ENCODE results near the gene CDH20.
"Not testable (repeated sequence)": the region's sequence is repeated elsewhere in the genome, so short reads cannot be mapped to it uniquely, and the experiment has no call there.

The CDH20 gene

GRCh38 chr18:61368001-61368400 lies 34.8 kb downstream of the CDH20 start:
- H3K36me3 ChIP-seq (ENCODE audit: control insufficient read depth in 2 of 2, insufficient read depth in 1 of 2, low read length in 2 of 2): no peaks in the 10 kb centered on the region
- H3K4me1 ChIP-seq (ENCODE audit: control insufficient read depth, insufficient read depth, low read length): no peaks in the 10 kb centered on the region
- no peaks in the 10 kb centered on the region for H3K9me3 ChIP-seq (ENCODE audit: control insufficient read depth, insufficient read depth, low read depth, low read length)
- no peak for TF ChIP-seq TCF7L2 (IDR thresholded peaks at IDR 0.05; ENCODE audit: borderline replicate concordance, low read depth, low read length)
- TF ChIP-seq ZNF114 (tag by site-specific recombination; IDR thresholded peaks at IDR 0.05): no peak
- no peak for TF ChIP-seq ZNF510 (tag by site-specific recombination; IDR thresholded peaks at IDR 0.05; ENCODE audit: insufficient replicate concordance)
- no peak for TF ChIP-seq YY1 (tag by site-specific recombination; IDR thresholded peaks at IDR 0.05)
- TF ChIP-seq ZNF394 (tag by site-specific recombination; IDR thresholded peaks at IDR 0.05; ENCODE audit: borderline replicate concordance): no peak
- TF ChIP-seq KLF16 (tag by site-specific recombination; IDR thresholded peaks at IDR 0.05): no peak
- no peak for TF ChIP-seq ZNF843 (tag by site-specific recombination; IDR thresholded peaks at IDR 0.05)
- no peak for TF ChIP-seq ZNF16 (tag by site-specific recombination; IDR thresholded peaks at IDR 0.05; ENCODE audit: low read depth)
- no peak for TF ChIP-seq ZBTB48 (tag by site-specific recombination; IDR thresholded peaks at IDR 0.05)
- no peak for TF ChIP-seq HOXD13 (CRISPR knock-in tag; IDR thresholded peaks at IDR 0.05; ENCODE audit: borderline replicate concordance)
- TF ChIP-seq ZBTB7A (tag by site-specific recombination; IDR thresholded peaks at IDR 0.05; ENCODE audit: low read depth): no peak
- TF ChIP-seq ZNF701 (tag by site-specific recombination; IDR thresholded peaks at IDR 0.05): no peak
- no peak for TF ChIP-seq ZNF473 (tag by site-specific recombination; IDR thresholded peaks at IDR 0.05)
- TF ChIP-seq ZFHX2 (tag by site-specific recombination; conservative IDR thresholded peaks at IDR 0.05): no peak
- no peak for TF ChIP-seq ZNF837 (tag by site-specific recombination; IDR thresholded peaks at IDR 0.05)
- no peak overlapping the region for H3K4me3 ChIP-seq (ENCODE audit: low read depth, low read length)
- ChIA-PET POLR2A (no interaction called here), CTCF (no interaction called here)
- H3K27ac ChIP-seq (ENCODE audit: extremely low read depth, low read depth, low read length): no peak overlapping the region

GRCh38 chr18:61369671-61370070 lies 36.4 kb downstream of the CDH20 start:
- H3K9me3 ChIP-seq (ENCODE audit: control insufficient read depth, insufficient read depth, low read depth, low read length); H3K4me3 ChIP-seq (ENCODE audit: low read depth, low read length); H3K4me1 ChIP-seq (ENCODE audit: control insufficient read depth, insufficient read depth, low read length); H3K36me3 ChIP-seq (ENCODE audit: control insufficient read depth in 2 of 2, insufficient read depth in 1 of 2, low read length in 2 of 2); H3K27ac ChIP-seq (ENCODE audit: extremely low read depth, low read depth, low read length); POLR2A ChIA-PET: not testable (repeated sequence)
- CTCF ChIA-PET: interaction anchor here (0.6 to 1.5 kb wide), 2 partner anchors 47 to 1294 kb away, joined by 4 to 5 read pairs; no protein-coding TSS in a partner anchor

GRCh38 chr18:61371111-61371510 lies 37.9 kb downstream of the CDH20 start:
- Histone ChIP-seq H3K27ac (ENCODE audit: extremely low read depth, low read depth, low read length) (no peak overlapping the region), H3K36me3 (ENCODE audit: control insufficient read depth in 2 of 2, insufficient read depth in 1 of 2, low read length in 2 of 2) (no peaks in the 10 kb centered on the region), H3K4me1 (ENCODE audit: control insufficient read depth, insufficient read depth, low read length) (no peaks in the 10 kb centered on the region), H3K9me3 (ENCODE audit: control insufficient read depth, insufficient read depth, low read depth, low read length) (no peaks in the 10 kb centered on the region), H3K4me3 (ENCODE audit: low read depth, low read length) (no peak overlapping the region)
- CTCF ChIA-PET: interaction anchor here (1.5 kb wide), 1 partner anchor 48 kb away, joined by 4 read pairs; no protein-coding TSS in a partner anchor
- POLR2A ChIA-PET: no interaction called here
- TF ChIP-seq ZNF2 (tag by site-specific recombination; IDR thresholded peaks at IDR 0.05): no peak
- TF ChIP-seq REPIN1 (tag by site-specific recombination; IDR thresholded peaks at IDR 0.05; ENCODE audit: low read depth): no peak
- TF ChIP-seq ZNF121 (tag by site-specific recombination; IDR thresholded peaks at IDR 0.05): no peak
- no peak for TF ChIP-seq GLI2 (tag by site-specific recombination; IDR thresholded peaks at IDR 0.05; ENCODE audit: borderline replicate concordance, low read depth)
- no peak for TF ChIP-seq ZNF23 (tag by site-specific recombination; IDR thresholded peaks at IDR 0.05; ENCODE audit: borderline replicate concordance)
- no peak for TF ChIP-seq TRIM28 (IDR thresholded peaks at IDR 0.05; ENCODE audit: borderline replicate concordance, low read length)
- no peak for TF ChIP-seq ZNF585B (tag by site-specific recombination; IDR thresholded peaks at IDR 0.05)
- no peak for TF ChIP-seq ZNF514 (tag by site-specific recombination; IDR thresholded peaks at IDR 0.05)
- TF ChIP-seq ZNF600 (tag by site-specific recombination; IDR thresholded peaks at IDR 0.05): no peak
- no peak for TF ChIP-seq ZBTB21 (tag by site-specific recombination; IDR thresholded peaks at IDR 0.05)
- TF ChIP-seq ZNF830 (tag by site-specific recombination; IDR thresholded peaks at IDR 0.05; ENCODE audit: low read depth): no peak
- no peak for TF ChIP-seq ZNF645 (tag by site-specific recombination; IDR thresholded peaks at IDR 0.05)
- TF ChIP-seq ZNF138 (tag by site-specific recombination; IDR thresholded peaks at IDR 0.05; ENCODE audit: borderline replicate concordance): no peak
- no peak for TF ChIP-seq ZNF621 (tag by site-specific recombination; IDR thresholded peaks at IDR 0.05)
